GM18499 (cell line): ENCODE results near the gene POP4.

ENCODE experiments used
- ATAC-seq: cut with Tn5 transposase; IDR thresholded peaks from one replicate; pipeline ENCODE4 v1.9.1; 2021; ENCODE audit warnings: moderate number of reproducible peaks; ENCODE audit not compliant: insufficient read depth, unreplicated experiment

The POP4 gene

GRCh38 chr19:29658221-29658991, 52.3 kb downstream of the POP4 start:
- no peak for ATAC-seq

GRCh38 chr19:29660835-29661234, 54.8 kb downstream of the POP4 start:
- no peak for ATAC-seq

- no peak for ATAC-seq
Measured at GRCh38 chr19:29662278-29662603, 56.2 kb downstream of the POP4 start.

- ATAC-seq, result no peak
Measured at GRCh38 chr19:29662604-29663404, 56.7 kb downstream of the POP4 start.

- no peak for ATAC-seq
Measured at GRCh38 chr19:29663861-29664752, 58.0 kb downstream of the POP4 start.

GRCh38 chr19:29664753-29665214, 58.7 kb downstream of the POP4 start:
- ATAC-seq, result peak; percentile 18

GRCh38 chr19:29665215-29665825, 59.2 kb downstream of the POP4 start, which contains the start of gene PLEKHF1:
TSS of gene PLEKHF1 (plus strand) at chr19:29665461. CDS start at chr19:29673840, 8,379 bp downstream.
- peak; percentile 46 for ATAC-seq

- ATAC-seq, result no peak
Measured at GRCh38 chr19:29665826-29666577, 59.9 kb downstream of the POP4 start.
